ELR (cell line): ENCODE measurements around the gene NRCAM.

Experiments used
- DNase-seq: peaks from one replicate; pipeline ENCODE4 v3.0.0-alpha.2; 2015; ENCODE audit warnings: low read depth

NRCAM gene

DNA sequence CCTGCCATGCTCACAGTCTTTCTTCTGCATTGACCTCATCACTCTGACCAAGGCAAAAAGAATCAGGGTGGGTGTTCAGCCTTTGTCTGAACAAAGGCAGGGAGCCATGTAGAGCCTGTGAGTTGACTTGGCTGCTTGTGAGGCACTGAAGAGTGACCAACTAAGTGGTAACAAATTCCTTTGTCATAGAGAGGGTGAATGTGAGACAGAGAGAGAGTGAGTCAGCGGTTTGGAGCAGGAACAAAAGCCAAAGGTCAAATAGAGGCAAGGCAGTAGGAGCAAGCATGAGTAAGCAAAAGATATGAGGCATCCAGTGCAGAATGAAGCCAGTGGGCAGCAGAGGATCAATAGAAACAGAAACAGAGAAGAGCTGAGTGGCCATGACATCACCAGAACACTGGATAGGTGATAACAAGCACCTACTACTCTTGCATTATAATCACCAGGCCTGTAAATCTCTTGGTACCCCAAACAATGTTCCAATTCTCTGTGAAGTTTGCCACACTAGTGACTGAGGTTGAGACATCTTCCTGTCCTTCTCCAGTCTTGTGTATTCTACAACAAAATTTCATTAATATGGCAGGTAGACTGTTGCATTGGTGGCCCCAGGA is 209.9 kb downstream of the NRCAM start:
- DNase-seq = peak; percentile 97

DNA sequence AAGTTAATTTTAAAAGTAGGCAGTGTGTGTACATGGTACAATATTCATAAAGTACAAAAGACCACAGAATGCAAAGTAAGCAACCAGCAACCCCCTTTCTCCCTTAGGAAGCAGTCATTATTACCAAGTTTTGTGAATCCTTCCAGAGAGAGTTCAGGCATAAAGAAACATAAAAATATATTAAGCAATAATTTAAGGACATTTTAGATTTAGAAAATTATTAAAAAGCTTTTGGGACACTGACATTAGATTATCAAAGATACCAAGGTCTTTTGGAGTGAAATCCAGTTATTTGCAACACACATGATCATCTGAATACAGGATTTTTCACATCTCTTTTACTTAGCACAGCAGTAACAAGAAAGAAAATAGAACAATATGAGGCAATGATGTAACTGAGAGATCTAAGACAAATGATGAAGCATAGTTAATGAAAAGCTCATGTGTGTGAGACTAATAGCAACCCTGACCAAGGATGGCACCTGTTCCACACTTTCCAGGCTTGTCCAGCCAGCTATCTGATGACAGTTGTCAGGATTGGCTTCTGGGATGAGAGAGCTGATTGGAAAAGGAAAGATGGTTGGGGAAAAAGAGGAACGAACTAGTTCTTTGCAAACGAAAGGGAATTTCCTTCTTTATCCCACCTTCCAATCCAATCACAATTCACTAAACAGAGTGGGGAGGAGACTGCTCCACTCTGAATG is 210.6 kb downstream of the NRCAM start:
- no peak for DNase-seq

GRCh38 chr7:108244110-108244509 is 212.1 kb downstream of the NRCAM start:
- no peak for DNase-seq

GRCh38 chr7:108239501-108240225 is 216.6 kb downstream of the NRCAM start:
- DNase-seq = no peak

DNA sequence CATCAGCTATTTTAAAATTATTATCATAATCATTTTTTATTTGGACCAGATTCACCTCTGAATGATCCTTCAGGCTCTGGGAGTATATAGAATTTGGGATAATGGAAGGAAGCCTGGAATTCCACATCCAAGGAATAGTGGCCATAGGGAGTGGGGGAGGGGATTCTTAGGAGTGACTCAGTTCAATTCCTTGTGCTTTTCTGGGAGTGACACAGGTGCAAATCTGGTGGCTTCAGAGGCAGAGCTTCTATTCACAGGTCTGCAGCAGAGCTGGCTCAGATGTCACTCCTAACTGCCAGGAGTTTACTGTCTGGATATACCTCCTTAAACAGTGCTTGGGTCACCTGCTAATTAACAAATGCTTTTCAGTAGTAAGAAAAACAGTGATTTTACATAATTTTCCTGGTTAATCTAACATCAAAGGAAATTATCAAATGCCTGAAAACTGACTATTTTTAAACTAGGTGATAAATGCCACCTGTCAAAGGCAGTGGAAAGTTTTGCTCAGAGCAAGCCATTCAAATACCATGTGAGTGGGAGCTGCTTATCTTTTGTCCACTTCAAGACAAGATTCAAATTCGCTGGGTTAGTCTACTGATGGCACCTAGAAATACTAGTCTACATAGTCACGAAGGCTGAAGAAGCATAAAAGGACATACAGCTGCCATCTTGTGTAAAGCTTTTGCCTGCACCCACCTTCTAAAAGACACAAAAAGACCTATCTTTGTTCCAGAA is 219.4 kb downstream of the NRCAM start:
- no peak for DNase-seq

GRCh38 chr7:108235451-108236061 is 220.7 kb downstream of the NRCAM start:
- DNase-seq = peak; percentile 37

DNA sequence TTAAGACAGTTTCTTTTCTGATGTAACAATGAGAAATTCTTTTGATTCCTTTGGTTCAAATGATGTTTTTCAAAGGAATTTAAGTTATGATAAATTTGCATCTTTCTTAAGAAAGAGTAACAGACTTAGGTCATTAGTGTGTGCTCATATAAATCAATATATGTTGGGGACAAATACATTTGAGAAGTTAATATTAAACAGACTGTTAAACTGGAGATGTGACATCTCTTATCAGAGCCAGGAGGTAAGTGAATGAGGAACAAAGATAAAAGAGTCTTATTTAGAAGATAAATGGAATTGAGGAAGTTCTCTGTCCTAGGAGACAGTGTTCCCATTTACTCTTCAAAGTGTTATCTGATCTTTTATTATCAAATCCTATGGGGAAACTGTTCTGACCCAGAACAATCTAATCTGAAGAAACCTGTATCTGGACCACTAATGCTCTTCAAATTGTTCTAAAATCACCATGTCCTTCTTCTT is 221.2 kb downstream of the NRCAM start:
- DNase-seq = no peak

- DNase-seq = peak; percentile 47
Observed at GRCh38 chr7:108234281-108234680, 222.0 kb downstream of the NRCAM start.

DNA sequence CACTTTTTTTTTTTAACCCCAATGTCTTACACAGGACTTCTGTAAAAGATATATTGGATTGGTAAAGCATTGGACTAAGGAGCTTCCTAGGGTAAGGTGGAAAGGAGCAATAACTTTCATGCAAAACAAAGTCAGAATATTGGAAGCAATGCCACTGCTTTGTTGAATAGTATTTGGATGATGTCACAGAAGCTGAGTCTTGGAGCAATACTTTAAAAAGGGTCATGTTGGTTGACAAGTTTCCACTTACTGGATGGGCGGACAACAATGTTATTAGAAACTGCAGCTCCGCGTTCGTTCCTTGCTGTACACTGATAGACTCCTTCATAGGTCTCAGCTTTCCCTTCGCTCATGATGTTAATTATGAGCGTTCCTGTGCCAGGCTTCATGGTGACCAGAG is 224.2 kb downstream of the NRCAM start:
- no peak for DNase-seq

- no peak for DNase-seq
Observed at GRCh38 chr7:108231221-108231620, 225.0 kb downstream of the NRCAM start.

DNA sequence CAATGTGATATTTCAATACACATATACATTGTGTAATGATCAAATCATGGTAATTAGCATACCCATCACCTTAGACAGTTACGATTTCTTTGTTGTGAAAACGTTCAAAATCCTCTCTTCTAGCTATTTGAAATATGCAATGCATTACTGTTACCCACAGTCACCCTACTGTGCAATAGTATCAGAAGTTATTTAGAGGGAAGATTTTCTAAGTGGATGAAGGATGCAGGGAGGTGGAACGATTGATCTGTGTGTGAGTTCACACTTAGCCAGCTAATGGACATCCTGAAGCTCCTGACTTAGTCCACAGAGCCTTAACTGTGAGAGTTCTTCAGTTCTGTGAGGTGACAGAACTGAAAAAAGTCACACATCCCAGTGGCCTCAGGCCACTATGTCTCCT is 228.9 kb downstream of the NRCAM start:
- DNase-seq = no peak

DNA sequence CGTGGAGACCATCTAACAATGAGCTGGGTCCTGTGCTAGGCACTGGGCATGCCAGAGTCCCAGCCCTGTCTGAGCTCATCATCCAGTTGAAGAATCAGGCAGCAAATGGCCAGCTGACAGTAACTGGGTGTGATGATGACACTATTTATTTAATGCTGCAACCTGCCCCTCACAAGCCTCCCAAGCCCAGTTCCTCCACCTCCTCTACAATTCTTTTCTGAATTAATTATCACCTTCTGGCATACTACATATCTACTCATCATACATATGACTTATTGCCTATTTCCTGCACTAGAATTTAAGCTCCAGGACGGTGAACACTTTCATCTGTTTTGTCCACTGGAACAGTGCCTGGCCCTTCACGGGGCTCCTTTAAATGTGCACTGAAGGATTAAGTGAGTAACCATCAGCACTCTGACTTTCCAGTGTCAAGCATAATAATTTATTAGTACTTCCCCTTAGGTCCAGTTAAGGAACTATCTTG is 229.4 kb downstream of the NRCAM start:
- no peak for DNase-seq

- DNase-seq = no peak
Observed at GRCh38 chr7:108225531-108226181, 230.6 kb downstream of the NRCAM start.

DNA sequence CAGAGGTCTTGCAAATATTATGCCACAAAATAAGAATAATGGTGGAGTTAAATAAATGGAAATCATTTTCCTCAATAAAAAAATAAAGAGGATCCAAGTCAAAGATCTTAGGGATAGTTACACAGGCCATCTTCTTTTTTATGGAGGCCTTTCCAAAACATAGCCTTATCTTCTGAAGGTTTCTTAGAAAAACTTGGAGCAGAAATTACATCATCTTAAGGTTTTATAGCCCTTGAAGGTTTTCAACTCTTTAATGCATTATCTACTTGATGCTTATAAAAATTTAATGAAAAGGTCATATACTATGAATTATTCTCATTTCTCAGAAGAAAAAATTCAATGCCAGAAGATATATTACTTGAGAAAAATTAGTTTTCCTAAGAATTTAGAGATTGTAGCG is 231.8 kb downstream of the NRCAM start:
- DNase-seq = no peak

DNA sequence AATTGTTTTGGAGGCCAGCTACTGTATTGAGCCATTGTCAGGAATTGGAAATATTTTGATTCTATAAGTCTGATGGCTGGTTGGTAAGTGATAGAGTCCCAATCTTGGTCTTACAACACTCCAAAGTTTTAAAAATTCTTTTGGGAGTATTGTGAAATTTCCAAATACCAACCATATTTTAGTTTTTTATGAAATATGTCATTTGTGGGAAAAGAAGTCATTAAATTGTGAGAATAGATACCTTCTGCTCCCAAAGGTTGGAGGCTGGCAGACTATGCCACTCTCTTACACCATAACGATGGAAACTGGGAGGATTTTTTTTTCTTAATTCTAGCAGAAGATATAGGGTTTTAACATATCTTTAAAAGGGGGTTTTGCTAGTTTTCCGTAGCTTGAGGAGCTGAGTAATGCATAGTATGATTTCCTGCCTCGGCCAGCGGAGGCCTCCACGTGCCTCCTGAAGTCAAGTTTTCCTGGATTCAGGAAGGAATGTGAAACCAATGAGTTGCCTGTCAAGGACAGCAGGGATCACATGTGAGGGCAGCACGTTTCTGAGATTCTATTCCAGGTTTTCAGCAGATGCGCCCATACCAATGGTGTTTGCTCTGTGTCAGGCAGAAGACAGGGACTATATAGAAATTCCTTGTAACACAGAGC is 233.9 kb downstream of the NRCAM start:
- peak; percentile 54 for DNase-seq

DNA sequence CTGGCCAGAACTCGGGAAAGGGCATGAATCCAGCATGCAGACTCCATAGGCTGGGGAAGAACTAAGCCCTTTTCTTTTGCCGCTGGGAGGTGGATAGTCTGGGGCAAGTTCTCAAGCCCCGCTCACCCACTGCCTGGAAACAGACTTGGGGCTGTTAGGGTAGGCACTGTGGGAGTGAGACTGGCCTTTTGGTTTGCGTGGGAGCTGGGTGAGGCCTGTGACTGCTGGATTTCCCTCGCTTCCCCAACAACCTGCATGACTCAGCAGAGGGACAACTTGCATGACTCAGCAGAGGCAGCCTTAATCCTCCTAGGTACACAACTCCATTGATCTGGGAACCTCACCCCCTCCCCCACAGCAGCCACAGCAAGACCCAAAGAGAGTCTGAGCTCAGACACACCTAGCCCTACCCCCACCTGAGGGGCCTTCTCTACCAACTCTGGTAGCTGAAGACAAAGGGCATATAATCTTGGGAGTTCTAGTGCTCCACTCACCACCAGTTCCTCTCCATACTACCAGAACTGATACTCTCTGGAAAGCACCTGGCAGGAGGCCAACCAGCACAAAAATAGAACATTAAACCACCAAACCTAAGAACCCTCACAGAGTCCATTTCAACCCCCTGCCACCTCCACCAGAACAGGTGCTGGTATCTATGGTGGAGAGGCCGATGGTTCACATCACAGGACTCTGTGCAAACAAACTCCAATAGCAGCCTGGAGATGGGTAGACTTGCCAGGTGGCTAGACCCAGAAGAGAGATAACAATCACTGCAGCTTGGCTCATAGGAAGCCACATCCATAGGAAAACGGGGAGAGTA is 244.6 kb downstream of the NRCAM start:
- peak; percentile 62 for DNase-seq

GRCh38 chr7:108210796-108211195 is 245.4 kb downstream of the NRCAM start:
- DNase-seq = no peak

GRCh38 chr7:108205311-108205710 is 250.9 kb downstream of the NRCAM start:
- DNase-seq = no peak

DNA sequence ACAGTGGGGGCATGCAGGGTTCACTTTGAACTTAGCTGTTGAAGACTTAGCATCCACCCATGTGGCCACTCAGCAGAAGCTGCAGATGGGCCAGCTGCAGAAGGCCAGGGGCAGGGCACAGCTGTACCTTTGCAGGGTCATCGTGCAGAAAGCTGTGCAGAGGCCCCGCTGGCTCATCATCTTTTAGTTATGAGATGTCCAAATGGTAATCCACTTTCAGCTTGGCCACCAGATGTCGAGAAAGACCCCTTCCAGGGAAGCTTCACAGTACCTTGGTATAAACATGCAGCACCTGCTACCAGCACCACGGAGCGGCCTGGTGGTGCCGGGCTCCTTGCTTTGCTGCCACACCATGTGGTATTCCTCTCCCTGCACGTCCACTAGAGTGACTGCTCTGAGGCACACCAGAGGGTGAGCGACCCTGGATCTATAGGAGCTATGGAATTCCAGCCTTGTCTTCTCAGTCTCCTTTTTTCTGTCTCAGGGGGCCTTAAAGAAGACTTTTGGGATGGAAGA is 251.9 kb downstream of the NRCAM start:
- DNase-seq = no peak

DNA sequence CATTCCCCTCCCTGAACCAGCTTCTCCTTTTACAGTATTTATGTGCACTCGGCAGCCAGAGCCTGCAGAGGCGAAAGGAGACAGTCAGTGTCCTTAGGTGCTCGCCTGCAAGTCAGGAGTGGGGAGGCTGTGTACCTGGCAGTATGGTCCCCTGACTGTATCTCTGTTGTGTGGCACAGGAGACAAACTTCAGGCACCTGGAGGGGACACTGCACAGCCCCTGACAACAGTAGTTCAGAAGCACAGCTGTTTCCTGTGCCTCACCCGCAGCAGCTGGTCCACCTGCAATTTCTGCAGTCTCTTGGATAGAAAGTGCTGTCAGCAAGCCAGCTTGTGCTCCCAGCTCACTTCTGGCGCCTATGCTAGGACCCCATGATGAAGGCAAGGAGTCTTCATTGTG is 252.7 kb downstream of the NRCAM start:
- DNase-seq = no peak
